Loucy (cell line): Measurements from ENCODE around the gene OS9.

Source experiments
- H2AFZ ChIP-seq: fragments of 200-600 bp; sonication (generic); 2 replicates; pipeline ENCODE4 v1.6.0; 2016; ENCODE audit warnings: antibody characterized with exemption, mild to moderate bottlenecking, low read length, moderate library complexity
- H3F3A ChIP-seq: fragments of 200-600 bp; 2 replicates; pipeline ENCODE4 v1.6.0; 2016; ENCODE audit warnings: antibody characterized with exemption, low read depth, mild to moderate bottlenecking
- H3K27me3 ChIP-seq: fragments of 200-600 bp; sonication (generic); 2 replicates; pipeline ENCODE4 v1.6.1; 2014; ENCODE audit warnings: low read length, mild to moderate bottlenecking; ENCODE audit not compliant: insufficient read depth, poor library complexity, severe bottlenecking
- H3K36me3 ChIP-seq: fragments of 200-600 bp; sonication (generic); 2 replicates; pipeline ENCODE4 v1.6.1; 2016; ENCODE audit warnings: low read length; ENCODE audit not compliant: insufficient read depth
- H3K4me1 ChIP-seq: fragments of 200-600 bp; sonication (generic); 2 replicates; pipeline ENCODE4 v1.5.1; 2014; ENCODE audit warnings: low read length, mild to moderate bottlenecking; ENCODE audit not compliant: insufficient read depth, poor library complexity, severe bottlenecking
- H3K4me2 ChIP-seq: fragments of 200-600 bp; sonication (generic); 2 replicates; pipeline ENCODE4 v1.6.0; 2014; ENCODE audit warnings: antibody characterized with exemption, low read length, low read depth, mild to moderate bottlenecking; ENCODE audit not compliant: poor library complexity, severe bottlenecking
- H3K4me3 ChIP-seq: fragments of 200-600 bp; sonication (generic); 2 replicates; pipeline ENCODE4 v1.5.1; 2014; ENCODE audit warnings: low read length, mild to moderate bottlenecking, mixed read lengths; ENCODE audit not compliant: poor library complexity, severe bottlenecking
- H3K79me2 ChIP-seq: fragments of 200-600 bp; sonication (generic); 2 replicates; pipeline ENCODE4 v1.6.1; 2014; ENCODE audit warnings: low read length; ENCODE audit not compliant: insufficient read depth
- H3K9ac ChIP-seq: fragments of 200-600 bp; sonication (generic); 2 replicates; pipeline ENCODE4 v1.6.0; 2014; ENCODE audit warnings: mild to moderate bottlenecking, low read depth, low read length, moderate library complexity; ENCODE audit not compliant: poor library complexity, severe bottlenecking
- H3K9me2 ChIP-seq: fragments of 200-600 bp; sonication (generic); replicated peaks from 2 replicates; pipeline ENCODE4 v1.6.1; 2016; ENCODE audit warnings: low read depth, low read length, mixed read lengths
- H3K9me3 ChIP-seq: fragments of 200-600 bp; sonication (generic); 2 replicates; pipeline ENCODE4 v1.6.1; 2014; ENCODE audit warnings: mild to moderate bottlenecking, antibody characterized with exemption, low read length, low read depth; ENCODE audit not compliant: insufficient read depth
- H4K20me1 ChIP-seq: fragments of 200-600 bp; sonication (generic); 2 replicates; pipeline ENCODE4 v1.6.0; 2014; ENCODE audit warnings: antibody characterized with exemption, low read length, mild to moderate bottlenecking; ENCODE audit not compliant: insufficient read depth, poor library complexity, severe bottlenecking
- CTCF ChIP-seq: fragments of 200-600 bp; sonication (generic); conservative IDR thresholded peaks from 2 replicates; pipeline ENCODE4 v1.5.1; 2014; ENCODE audit warnings: mild to moderate bottlenecking, antibody characterized with exemption, low read length
- EZH2phosphoT487 ChIP-seq: fragments of 200-600 bp; IDR thresholded peaks from 2 replicates; pipeline ENCODE4 v1.6.1; 2018; ENCODE audit warnings: antibody characterized with exemption, mild to moderate bottlenecking, moderate library complexity, borderline replicate concordance

The OS9 gene

GRCh38 chr12:57707250-57707649 lies 13.3 kb downstream of the OS9 start:
- Histone ChIP-seq H3K9me2 (no peaks in the 10 kb centered on the region), H3K36me3 (0 out of 2 replicates have a peak, but pooled peaks cover 3% of the 10 kb centered on the region), H2AFZ (no peak overlapping the region), H3K9me3 (no peaks in the 10 kb centered on the region), H3K4me2 (no peak overlapping the region), H3F3A (no peaks in the 10 kb centered on the region), H3K27me3 (no peaks in the 10 kb centered on the region), H3K79me2 (no peaks in the 10 kb centered on the region), H4K20me1 (no peaks in the 10 kb centered on the region), H3K4me1 (no peaks in the 10 kb centered on the region), H3K4me3 (no peak overlapping the region), H3K9ac (no peak overlapping the region)
- TF ChIP-seq EZH2phosphoT487: no peak
- TF ChIP-seq CTCF: no peak

- no peaks in the 10 kb centered on the region for H3K9me3 ChIP-seq
- no peaks in the 10 kb centered on the region for H3K9me2 ChIP-seq
- H3K4me1 ChIP-seq: no peaks in the 10 kb centered on the region
- no peaks in the 10 kb centered on the region for H3F3A ChIP-seq
- no peak overlapping the region for H3K9ac ChIP-seq
- H3K4me2 ChIP-seq: no peak overlapping the region
- H2AFZ ChIP-seq: no peak overlapping the region
- no peaks in the 10 kb centered on the region for H4K20me1 ChIP-seq
- TF ChIP-seq CTCF (no peak), EZH2phosphoT487 (no peak)
- H3K36me3 ChIP-seq: 0 out of 2 replicates have a peak, but pooled peaks cover 3% of the 10 kb centered on the region
- no peak overlapping the region for H3K4me3 ChIP-seq
- H3K79me2 ChIP-seq: no peaks in the 10 kb centered on the region
- H3K27me3 ChIP-seq: no peaks in the 10 kb centered on the region
These were observed 14.4 kb downstream of the OS9 start for GRCh38 chr12:57708296-57708695.

- H3K27me3 ChIP-seq: no peaks in the 10 kb centered on the region
- H2AFZ ChIP-seq: no peak overlapping the region
- no peaks in the 10 kb centered on the region for H3F3A ChIP-seq
- H3K9ac ChIP-seq: no peak overlapping the region
- H3K4me1 ChIP-seq: no peaks in the 10 kb centered on the region
- H4K20me1 ChIP-seq: no peaks in the 10 kb centered on the region
- H3K9me3 ChIP-seq: no peaks in the 10 kb centered on the region
- H3K79me2 ChIP-seq: no peaks in the 10 kb centered on the region
- peaks cover 18% of the 10 kb centered on the region; the same call in 1 of the 2 replicates for H3K36me3 ChIP-seq
- H3K9me2 ChIP-seq: no peaks in the 10 kb centered on the region
- no peak overlapping the region for H3K4me2 ChIP-seq
- H3K4me3 ChIP-seq: no peak overlapping the region
- no peak for TF ChIP-seq CTCF
- TF ChIP-seq EZH2phosphoT487: no peak
These were observed 18.8 kb downstream of the OS9 start for GRCh38 chr12:57712701-57713100.
